ENCODE results near the gene RPL28. TPM values are rescaled to one million over a fixed set of nuclear protein-coding genes. Genes with fewer than 3 reads are reported as not detected.

Gene RPL28
- total and polyA plus RNA-seq, 7 experiments from 2014 or later, result 740 to 3,799 (median 2,729) TPM

Other genes with a start within 250 kb of the RPL28 start
- 1 to 10 TPM in 2 of 5 experiments, under 1 TPM in 1, not detected in 2; 0.63 to 5.6 (median 1.4) TPM for gene TNNT1, start 236.7 kb upstream of the RPL28 start, total RNA-seq
- not detected for gene TNNT1, start 236.7 kb upstream of the RPL28 start, polyA plus RNA-seq
- gene TNNI3, start 228.2 kb upstream of the RPL28 start, total RNA-seq, result not detected
- gene TNNI3, start 228.2 kb upstream of the RPL28 start, polyA plus RNA-seq, result not detected
- gene DNAAF3, start 219.3 kb upstream of the RPL28 start, total RNA-seq, result not detected
- gene DNAAF3, start 219.3 kb upstream of the RPL28 start, polyA plus RNA-seq, result not detected
- 1 to 10 TPM in 2 of 5 experiments, not detected in 3; 1.7 to 2.6 TPM for gene SYT5, start 205.6 kb upstream of the RPL28 start, total RNA-seq
- gene SYT5, start 205.6 kb upstream of the RPL28 start, polyA plus RNA-seq, result not detected
- gene PTPRH, start 176.4 kb upstream of the RPL28 start, total RNA-seq, result under 1 TPM in 1 of 5 experiments, not detected in 4; 0.56 TPM
- not detected for gene PTPRH, start 176.4 kb upstream of the RPL28 start, polyA plus RNA-seq
- 10 to 100 TPM; 10.4 to 24.1 (median 10.7) TPM for gene TMEM86B, start 157.2 kb upstream of the RPL28 start, total RNA-seq
- 1 to 10 TPM; 1.2 to 3.3 TPM for gene TMEM86B, start 157.2 kb upstream of the RPL28 start, polyA plus RNA-seq
- gene PPP6R1, start 126.9 kb upstream of the RPL28 start, total RNA-seq, result 100 to 1,000 TPM; 151 to 223 (median 168) TPM
- gene PPP6R1, start 126.9 kb upstream of the RPL28 start, polyA plus RNA-seq, result 100 to 1,000 TPM in 1 of 2 donors, 10 to 100 TPM in 1; 39.3 to 103 TPM
- 10 to 100 TPM; 15.0 to 30.0 (median 16.0) TPM for gene HSPBP1, start 105.8 kb upstream of the RPL28 start, total RNA-seq
- gene HSPBP1, start 105.8 kb upstream of the RPL28 start, polyA plus RNA-seq, result 10 to 100 TPM; 35.4 to 44.7 TPM
- gene BRSK1, start 101.9 kb upstream of the RPL28 start, total RNA-seq, result 1 to 10 TPM in 3 of 5 experiments, under 1 TPM in 2; 0.41 to 6.3 (median 3.4) TPM
- not detected for gene BRSK1, start 101.9 kb upstream of the RPL28 start, polyA plus RNA-seq
- 10 to 100 TPM in 1 of 5 experiments, under 1 TPM in 3, not detected in 1; 0.44 to 10.3 (median 0.71) TPM for gene TMEM150B, start 60.6 kb upstream of the RPL28 start, total RNA-seq
- gene TMEM150B, start 60.6 kb upstream of the RPL28 start, polyA plus RNA-seq, result not detected
- gene KMT5C, start 46.1 kb upstream of the RPL28 start, total RNA-seq, result 10 to 100 TPM; 21.8 to 63.3 (median 27.2) TPM
- 1 to 10 TPM in 1 of 2 donors, under 1 TPM in 1; 0.84 to 2.9 TPM for gene KMT5C, start 46.1 kb upstream of the RPL28 start, polyA plus RNA-seq
- gene COX6B2, start 31.2 kb upstream of the RPL28 start, total RNA-seq, result under 1 TPM in 2 of 5 experiments, not detected in 3; 0.37 to 0.49 TPM
- not detected for gene COX6B2, start 31.2 kb upstream of the RPL28 start, polyA plus RNA-seq
- not detected for gene GARIN5B, start 22.7 kb upstream of the RPL28 start, total RNA-seq
- gene GARIN5B, start 22.7 kb upstream of the RPL28 start, polyA plus RNA-seq, result not detected
- under 1 TPM in 2 of 5 experiments, not detected in 3; 0.58 to 0.69 TPM for gene IL11, start 15.5 kb upstream of the RPL28 start, total RNA-seq
- gene IL11, start 15.5 kb upstream of the RPL28 start, polyA plus RNA-seq, result not detected
- not detected for gene TMEM190, start 9.1 kb upstream of the RPL28 start, total RNA-seq
- gene TMEM190, start 9.1 kb upstream of the RPL28 start, polyA plus RNA-seq, result not detected
- gene TMEM238, start 1.6 kb upstream of the RPL28 start, total RNA-seq, result 10 to 100 TPM in 3 of 5 experiments, 1 to 10 TPM in 2; 9.3 to 15.7 (median 13.6) TPM
- under 1 TPM; 0.33 to 0.71 TPM for gene TMEM238, start 1.6 kb upstream of the RPL28 start, polyA plus RNA-seq
- 100 to 1,000 TPM in 1 of 5 experiments, 10 to 100 TPM in 4; 15.3 to 141 (median 44.1) TPM for gene UBE2S, start 21.9 kb downstream of the RPL28 start, total RNA-seq
- 10 to 100 TPM; 15.8 to 20.4 TPM for gene UBE2S, start 21.9 kb downstream of the RPL28 start, polyA plus RNA-seq
- gene SHISA7, start 57.4 kb downstream of the RPL28 start, total RNA-seq, result not detected
- not detected for gene SHISA7, start 57.4 kb downstream of the RPL28 start, polyA plus RNA-seq
- 10 to 100 TPM in 3 of 5 experiments, 1 to 10 TPM in 2; 5.1 to 20.1 (median 11.3) TPM for gene ISOC2, start 75.7 kb downstream of the RPL28 start, total RNA-seq
- 10 to 100 TPM; 25.9 to 31.2 TPM for gene ISOC2, start 75.7 kb downstream of the RPL28 start, polyA plus RNA-seq
- gene C19orf85, start 78.8 kb downstream of the RPL28 start, total RNA-seq, result not detected
- not detected for gene C19orf85, start 78.8 kb downstream of the RPL28 start, polyA plus RNA-seq
- gene ZNF628, start 90.7 kb downstream of the RPL28 start, total RNA-seq, result 10 to 100 TPM in 2 of 5 experiments, 1 to 10 TPM in 3; 6.6 to 27.2 (median 9.0) TPM
- gene ZNF628, start 90.7 kb downstream of the RPL28 start, polyA plus RNA-seq, result 1 to 10 TPM in 1 of 2 donors, under 1 TPM in 1; 0.07 to 1.6 TPM
- 10 to 100 TPM in 1 of 5 experiments, 1 to 10 TPM in 4; 2.7 to 12.8 (median 7.5) TPM for gene NAT14, start 99.3 kb downstream of the RPL28 start, total RNA-seq
- 1 to 10 TPM; 1.7 to 3.3 TPM for gene NAT14, start 99.3 kb downstream of the RPL28 start, polyA plus RNA-seq
- under 1 TPM; 0.21 to 0.48 (median 0.35) TPM for gene SSC5D, start 102.5 kb downstream of the RPL28 start, total RNA-seq
- gene SSC5D, start 102.5 kb downstream of the RPL28 start, polyA plus RNA-seq, result not detected
- gene SBK2, start 151.2 kb downstream of the RPL28 start, total RNA-seq, result not detected
- not detected for gene SBK2, start 151.2 kb downstream of the RPL28 start, polyA plus RNA-seq
- not detected for gene SBK3, start 159.6 kb downstream of the RPL28 start, total RNA-seq
- gene SBK3, start 159.6 kb downstream of the RPL28 start, polyA plus RNA-seq, result not detected
- gene ZNF579, start 194.9 kb downstream of the RPL28 start, total RNA-seq, result 10 to 100 TPM in 1 of 5 experiments, 1 to 10 TPM in 4; 6.1 to 11.0 (median 7.8) TPM
- 1 to 10 TPM in 1 of 2 donors, under 1 TPM in 1; 0.50 to 2.2 TPM for gene ZNF579, start 194.9 kb downstream of the RPL28 start, polyA plus RNA-seq
- gene FIZ1, start 213.6 kb downstream of the RPL28 start, total RNA-seq, result 10 to 100 TPM in 4 of 5 experiments, 1 to 10 TPM in 1; 9.4 to 32.0 (median 16.1) TPM
- gene FIZ1, start 213.6 kb downstream of the RPL28 start, polyA plus RNA-seq, result 1 to 10 TPM; 3.3 to 6.5 TPM
- gene ZNF524, start 214.4 kb downstream of the RPL28 start, total RNA-seq, result 10 to 100 TPM; 13.3 to 32.1 (median 24.7) TPM
- gene ZNF524, start 214.4 kb downstream of the RPL28 start, polyA plus RNA-seq, result 10 to 100 TPM; 41.2 to 50.5 TPM
- gene ZNF865, start 219.7 kb downstream of the RPL28 start, total RNA-seq, result 10 to 100 TPM; 13.8 to 22.7 (median 15.3) TPM
- under 1 TPM; 0.06 to 0.24 TPM for gene ZNF865, start 219.7 kb downstream of the RPL28 start, polyA plus RNA-seq
- 10 to 100 TPM in 2 of 5 experiments, 1 to 10 TPM in 3; 5.1 to 17.1 (median 9.0) TPM for gene ZNF784, start 238.6 kb downstream of the RPL28 start, total RNA-seq
- 1 to 10 TPM in 1 of 2 donors, under 1 TPM in 1; 0.65 to 2.0 TPM for gene ZNF784, start 238.6 kb downstream of the RPL28 start, polyA plus RNA-seq